ENCODE measurements around the gene MBOAT2. TPM values are rescaled to one million over a fixed set of nuclear protein-coding genes. Genes with fewer than 3 reads are reported as not detected.
"Not testable (repeated sequence)": the region's sequence is repeated elsewhere in the genome, so short reads cannot be mapped to it uniquely, and the experiment has no call there.

Gene MBOAT2
- polyA plus RNA-seq, 4 donors = 1.4 to 15.8 (median 2.5) TPM

DNA sequence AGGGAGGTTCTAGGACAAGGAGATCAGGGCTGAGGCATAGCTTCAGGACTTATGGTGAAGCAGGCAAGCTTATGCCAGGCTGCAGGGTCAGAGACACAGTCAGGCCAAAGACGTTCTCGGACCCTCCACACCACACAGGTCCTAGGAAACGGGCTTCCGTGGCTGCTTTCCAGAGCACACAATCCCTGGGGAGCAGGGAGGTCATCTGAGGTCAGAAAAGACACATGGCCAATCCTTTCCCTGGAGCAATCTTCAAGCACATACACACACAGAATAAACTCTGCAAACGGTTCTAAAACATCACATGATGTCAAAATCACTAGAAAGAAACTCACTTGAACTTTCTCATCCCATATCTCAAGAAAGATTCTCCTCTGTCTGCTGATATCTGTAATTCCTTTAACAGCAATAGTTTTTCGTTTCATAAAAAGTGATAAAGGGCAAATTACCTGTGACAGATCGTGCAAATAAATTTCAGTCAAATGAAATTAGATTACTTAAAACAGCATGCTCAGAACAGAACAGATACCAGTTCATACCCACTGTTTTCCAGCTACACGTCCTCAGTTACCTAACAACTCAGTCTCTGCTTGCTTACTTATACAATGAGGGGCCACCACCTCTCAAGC, 63.9 kb downstream of the MBOAT2 start:
- H3K4me3 ChIP-seq (ENCODE audit: low read depth in 1 of 3, low read length in 3 of 3) = no peak overlapping the region
- peaks cover 0 to 9% (median 0%) of the 10 kb centered on the region in 3 donors for H3K36me3 ChIP-seq (ENCODE audit: control insufficient read depth in 3 of 3, insufficient read depth in 2 of 3, low read depth in 1 of 3, low read length in 3 of 3)
- FAIRE-seq (no peak), DNase-seq (no peak)
- H3K27ac ChIP-seq (ENCODE audit: low read depth in 1 of 3, low read length in 2 of 3) = no peak overlapping the region
- H3K9me3 ChIP-seq (ENCODE audit: control insufficient read depth in 2 of 2, insufficient read depth in 1 of 2, low read depth in 1 of 2, low read length in 1 of 2) = no peaks in the 10 kb centered on the region
- WGBS, 3 donors = 75% methylated on average over 8 of the region's 8 CpGs
- H3K27me3 ChIP-seq (ENCODE audit: control insufficient read depth in 3 of 3, insufficient read depth in 3 of 3, low read length in 3 of 3) = no peaks in the 10 kb centered on the region
- no peaks in the 10 kb centered on the region for H3K4me1 ChIP-seq (ENCODE audit: control insufficient read depth in 3 of 3, insufficient read depth in 2 of 3, low read depth in 1 of 3, low read length in 2 of 3)

DNA sequence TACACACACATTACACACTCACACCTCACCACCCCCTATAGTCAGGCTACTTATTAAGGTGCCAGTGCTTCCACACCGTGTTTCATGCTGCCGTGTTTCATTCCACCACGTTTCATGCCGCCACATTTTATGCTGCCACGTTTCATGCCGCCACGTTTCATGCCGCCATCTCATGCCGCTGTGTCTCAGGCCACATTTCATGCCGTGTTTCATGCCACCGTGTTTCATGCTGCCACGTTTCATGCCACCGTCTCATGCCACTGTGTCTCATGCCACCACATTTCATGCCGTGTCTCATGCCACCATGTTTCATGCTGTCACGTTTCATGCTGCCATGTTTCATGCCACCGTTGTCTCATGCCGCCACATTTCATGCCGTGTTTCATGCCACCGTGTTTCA, 65.1 kb downstream of the MBOAT2 start:
- Histone ChIP-seq H3K27ac (ENCODE audit: low read depth in 1 of 3, low read length in 2 of 3) (no peak overlapping the region), H3K4me3 (ENCODE audit: low read depth in 1 of 3, low read length in 3 of 3) (no peak overlapping the region), H3K9me3 (ENCODE audit: control insufficient read depth in 2 of 2, insufficient read depth in 1 of 2, low read depth in 1 of 2, low read length in 1 of 2) (no peaks in the 10 kb centered on the region), H3K4me1 (ENCODE audit: control insufficient read depth in 3 of 3, insufficient read depth in 2 of 3, low read depth in 1 of 3, low read length in 2 of 3) (no peaks in the 10 kb centered on the region), H3K27me3 (ENCODE audit: control insufficient read depth in 3 of 3, insufficient read depth in 3 of 3, low read length in 3 of 3) (no peaks in the 10 kb centered on the region), H3K36me3 (ENCODE audit: control insufficient read depth in 3 of 3, insufficient read depth in 2 of 3, low read depth in 1 of 3, low read length in 3 of 3) (peaks cover 0 to 9% (median 0%) of the 10 kb centered on the region in 3 donors)
- no peak for DNase-seq
- 96 to 97% (median 97%) methylated on average over 19 of the region's 19 CpGs for WGBS, 3 donors
- no peak for FAIRE-seq

- FAIRE-seq (no peak), DNase-seq (no peak)
- H3K4me3 ChIP-seq (ENCODE audit: low read depth in 1 of 3, low read length in 3 of 3) = no peak overlapping the region
- no peaks in the 10 kb centered on the region for H3K9me3 ChIP-seq (ENCODE audit: control insufficient read depth in 2 of 2, insufficient read depth in 1 of 2, low read depth in 1 of 2, low read length in 1 of 2)
- H3K36me3 ChIP-seq (ENCODE audit: control insufficient read depth in 3 of 3, insufficient read depth in 2 of 3, low read depth in 1 of 3, low read length in 3 of 3) = peaks cover 0 to 9% (median 0%) of the 10 kb centered on the region in 3 donors
- no peak overlapping the region for H3K27ac ChIP-seq (ENCODE audit: low read depth in 1 of 3, low read length in 2 of 3)
- H3K4me1 ChIP-seq (ENCODE audit: control insufficient read depth in 3 of 3, insufficient read depth in 2 of 3, low read depth in 1 of 3, low read length in 2 of 3) = no peaks in the 10 kb centered on the region
- 82 to 93% (median 92%) methylated on average over 3 of the region's 3 CpGs for WGBS, 3 donors
- no peaks in the 10 kb centered on the region for H3K27me3 ChIP-seq (ENCODE audit: control insufficient read depth in 3 of 3, insufficient read depth in 3 of 3, low read length in 3 of 3)
Measured at GRCh38 chr2:8935982-8936381, 67.5 kb downstream of the MBOAT2 start.

GRCh38 chr2:8934338-8934737, 69.1 kb downstream of the MBOAT2 start:
- DNase-seq = peak in 1 of 2 donors; percentile 25
- no peak for FAIRE-seq
- H3K4me3 ChIP-seq (ENCODE audit: low read depth in 1 of 3, low read length in 3 of 3) = no peak overlapping the region
- no peaks in the 10 kb centered on the region for H3K27me3 ChIP-seq (ENCODE audit: control insufficient read depth in 3 of 3, insufficient read depth in 3 of 3, low read length in 3 of 3)
- H3K27ac ChIP-seq (ENCODE audit: low read depth in 1 of 3, low read length in 2 of 3) = no peak overlapping the region
- peaks cover 0 to 8% (median 0%) of the 10 kb centered on the region in 3 donors for H3K36me3 ChIP-seq (ENCODE audit: control insufficient read depth in 3 of 3, insufficient read depth in 2 of 3, low read depth in 1 of 3, low read length in 3 of 3)
- H3K9me3 ChIP-seq (ENCODE audit: control insufficient read depth in 2 of 2, insufficient read depth in 1 of 2, low read depth in 1 of 2, low read length in 1 of 2) = no peaks in the 10 kb centered on the region
- no peaks in the 10 kb centered on the region for H3K4me1 ChIP-seq (ENCODE audit: control insufficient read depth in 3 of 3, insufficient read depth in 2 of 3, low read depth in 1 of 3, low read length in 2 of 3)

DNA sequence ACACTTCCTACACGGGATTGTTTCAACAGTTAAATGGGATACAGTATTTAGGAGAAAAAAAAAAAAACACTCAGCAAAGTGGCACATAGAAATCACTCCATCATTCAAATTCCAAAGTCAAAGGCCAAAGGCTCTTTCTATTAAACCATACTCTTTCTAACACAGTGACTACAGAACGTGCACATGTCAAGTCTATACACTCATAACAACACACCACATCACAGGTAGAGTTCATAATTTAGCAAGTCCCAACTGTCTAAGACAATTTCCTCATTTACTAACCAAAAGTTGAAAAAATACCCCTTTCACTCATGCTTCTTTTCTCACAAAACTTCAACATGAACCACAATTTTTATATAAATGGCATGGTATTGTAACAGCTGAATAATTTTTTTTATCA, 70.8 kb downstream of the MBOAT2 start:
- FAIRE-seq = no peak

DNA sequence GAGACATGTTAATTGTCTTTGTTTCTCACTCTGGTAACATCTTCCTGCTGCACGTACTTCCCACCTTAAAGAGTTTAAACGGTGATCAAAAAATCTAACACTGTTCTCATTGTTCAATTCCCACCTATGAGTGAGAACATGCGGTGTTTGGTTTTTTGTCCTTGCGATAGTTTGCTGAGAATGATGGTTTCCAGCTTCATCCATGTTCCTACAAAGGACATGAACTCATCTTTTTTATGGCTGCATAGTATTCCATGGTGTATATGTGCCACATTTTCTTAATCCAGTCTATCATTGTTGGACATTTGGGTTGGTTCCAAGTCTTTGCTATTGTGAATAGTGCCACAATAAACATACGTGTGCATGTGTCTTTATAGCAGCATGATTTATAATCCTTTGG, 73.3 kb downstream of the MBOAT2 start:
- not testable (repeated sequence) for H3K27ac ChIP-seq (ENCODE audit: low read depth in 1 of 3, low read length in 2 of 3); H3K9me3 ChIP-seq (ENCODE audit: control insufficient read depth in 2 of 2, insufficient read depth in 1 of 2, low read depth in 1 of 2, low read length in 1 of 2); H3K4me3 ChIP-seq (ENCODE audit: low read depth in 1 of 3, low read length in 3 of 3); DNase-seq; H3K36me3 ChIP-seq (ENCODE audit: control insufficient read depth in 3 of 3, insufficient read depth in 2 of 3, low read depth in 1 of 3, low read length in 3 of 3); H3K4me1 ChIP-seq (ENCODE audit: control insufficient read depth in 3 of 3, insufficient read depth in 2 of 3, low read depth in 1 of 3, low read length in 2 of 3); H3K27me3 ChIP-seq (ENCODE audit: control insufficient read depth in 3 of 3, insufficient read depth in 3 of 3, low read length in 3 of 3); FAIRE-seq
- WGBS, 3 donors = 92 to 95% (median 93%) methylated on average over 4 of the region's 5 CpGs

More for the DNA sequence above, 70.8 kb downstream of the MBOAT2 start:
- Histone ChIP-seq H3K36me3 (ENCODE audit: control insufficient read depth in 3 of 3, insufficient read depth in 2 of 3, low read depth in 1 of 3, low read length in 3 of 3) (peaks cover 0 to 2% (median 0%) of the 10 kb centered on the region in 3 donors), H3K9me3 (ENCODE audit: control insufficient read depth in 2 of 2, insufficient read depth in 1 of 2, low read depth in 1 of 2, low read length in 1 of 2) (no peaks in the 10 kb centered on the region), H3K27me3 (ENCODE audit: control insufficient read depth in 3 of 3, insufficient read depth in 3 of 3, low read length in 3 of 3) (no peaks in the 10 kb centered on the region), H3K27ac (ENCODE audit: low read depth in 1 of 3, low read length in 2 of 3) (no peak overlapping the region), H3K4me1 (ENCODE audit: control insufficient read depth in 3 of 3, insufficient read depth in 2 of 3, low read depth in 1 of 3, low read length in 2 of 3) (no peaks in the 10 kb centered on the region), H3K4me3 (ENCODE audit: low read depth in 1 of 3, low read length in 3 of 3) (no peak overlapping the region)
- 69 to 76% (median 71%) methylated on average over 2 of the region's 2 CpGs for WGBS, 3 donors
- DNase-seq = no peak

- Histone ChIP-seq H3K4me1 (ENCODE audit: control insufficient read depth in 3 of 3, insufficient read depth in 2 of 3, low read depth in 1 of 3, low read length in 2 of 3) (no peaks in the 10 kb centered on the region), H3K4me3 (ENCODE audit: low read depth in 1 of 3, low read length in 3 of 3) (no peak overlapping the region), H3K27me3 (ENCODE audit: control insufficient read depth in 3 of 3, insufficient read depth in 3 of 3, low read length in 3 of 3) (no peaks in the 10 kb centered on the region), H3K27ac (ENCODE audit: low read depth in 1 of 3, low read length in 2 of 3) (no peak overlapping the region), H3K9me3 (ENCODE audit: control insufficient read depth in 2 of 2, insufficient read depth in 1 of 2, low read depth in 1 of 2, low read length in 1 of 2) (no peaks in the 10 kb centered on the region), H3K36me3 (ENCODE audit: control insufficient read depth in 3 of 3, insufficient read depth in 2 of 3, low read depth in 1 of 3, low read length in 3 of 3) (peaks cover 0 to 4% (median 0%) of the 10 kb centered on the region in 3 donors)
- DNase-seq (no peak), FAIRE-seq (no peak)
- 93 to 99% (median 96%) methylated on average over 3 of the region's 3 CpGs for WGBS, 3 donors
Measured at GRCh38 chr2:8929128-8929527, 74.4 kb downstream of the MBOAT2 start.

DNA sequence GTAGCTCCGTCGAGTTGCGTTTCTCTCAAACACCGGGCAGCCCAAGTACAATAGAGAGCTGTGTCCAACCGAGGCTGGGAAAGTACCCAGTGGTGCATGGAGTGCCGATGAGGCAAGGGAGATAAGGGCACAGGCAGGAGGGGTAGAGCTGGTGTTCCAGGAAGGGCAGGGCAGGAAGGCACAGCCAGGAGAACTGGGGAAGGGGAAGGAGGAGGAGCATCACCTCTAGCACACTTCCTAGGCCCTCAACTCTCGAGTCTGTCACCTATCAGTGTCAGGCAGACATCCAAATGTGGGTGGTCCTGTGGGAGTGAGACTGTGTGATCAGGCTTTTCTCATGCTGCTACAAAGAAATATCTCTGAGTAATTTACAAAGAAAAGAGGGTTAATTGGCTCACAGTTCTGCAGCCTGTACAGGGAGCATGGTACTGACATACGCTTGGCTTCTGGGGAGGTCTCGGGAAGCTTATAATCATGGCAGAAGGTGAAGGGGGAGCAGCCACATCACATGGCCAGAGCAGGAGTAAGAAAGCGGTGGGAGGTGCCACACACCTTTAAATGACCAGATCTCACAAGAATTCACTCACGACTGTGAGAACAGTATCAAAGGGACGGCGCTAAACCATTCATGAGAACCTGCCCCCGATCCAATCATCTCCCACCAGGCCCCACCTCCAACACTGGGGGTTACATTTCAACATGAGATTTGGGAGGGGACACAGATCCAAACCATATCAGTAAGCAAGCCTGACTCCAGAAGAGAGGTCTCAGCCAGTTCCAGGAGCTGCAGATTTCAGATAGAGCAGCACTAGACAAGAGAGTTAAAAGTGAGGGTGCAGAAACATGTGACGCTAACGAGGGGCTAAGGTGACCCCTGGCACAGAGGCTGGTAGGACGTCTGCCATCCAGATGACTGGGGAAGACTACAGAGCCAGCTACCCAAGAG, 75.7 kb downstream of the MBOAT2 start:
- WGBS, 3 donors = 78 to 87% (median 84%) methylated on average over 17 of the region's 17 CpGs
- Histone ChIP-seq H3K36me3 (ENCODE audit: control insufficient read depth in 3 of 3, insufficient read depth in 2 of 3, low read depth in 1 of 3, low read length in 3 of 3) (peaks cover 0 to 4% (median 0%) of the 10 kb centered on the region in 3 donors), H3K9me3 (ENCODE audit: control insufficient read depth in 2 of 2, insufficient read depth in 1 of 2, low read depth in 1 of 2, low read length in 1 of 2) (no peaks in the 10 kb centered on the region), H3K27me3 (ENCODE audit: control insufficient read depth in 3 of 3, insufficient read depth in 3 of 3, low read length in 3 of 3) (no peaks in the 10 kb centered on the region), H3K4me1 (ENCODE audit: control insufficient read depth in 3 of 3, insufficient read depth in 2 of 3, low read depth in 1 of 3, low read length in 2 of 3) (no peaks in the 10 kb centered on the region), H3K27ac (ENCODE audit: low read depth in 1 of 3, low read length in 2 of 3) (no peak overlapping the region), H3K4me3 (ENCODE audit: low read depth in 1 of 3, low read length in 3 of 3) (no peak overlapping the region)
- FAIRE-seq (no peak), DNase-seq (no peak)

Measured in small intestine (tissue), 7 donors.